GM13977 (cell line): ENCODE measurements around the gene RASEF.
"Not testable (repeated sequence)": the region's sequence is repeated elsewhere in the genome, so short reads cannot be mapped to it uniquely, and the experiment has no call there.

Experiments used
- DNase-seq: peaks from one replicate; pipeline ENCODE4 v3.0.0; 2012; ENCODE audit warnings: low spot score
- CTCF ChIP-seq: IDR thresholded peaks from 2 replicates; pipeline ENCODE4 v1.5.1; 2012; ENCODE audit warnings: mild to moderate bottlenecking, control low read depth; ENCODE audit not compliant: insufficient read depth; ENCODE audit errors: extremely low read depth, missing control alignments
- in situ Hi-C: fragments of 300-500 bp; cut with MboI; formaldehyde crosslinking; loops from one replicate; pipeline ENCODE4 v1.12.0; 2022; ENCODE audit warnings: low sequenced_read_pairs, low pct_unique_long_range_greater_than_20kb, mixed read lengths, inconsistent platforms; ENCODE audit not compliant: unreplicated experiment

Gene RASEF

GRCh38 chr9:82957529-82958379 lies 105.2 kb downstream of the RASEF start:
- in situ Hi-C loops, result no loop called here
- no peak for DNase-seq
- TF ChIP-seq CTCF, result no peak

GRCh38 chr9:82949203-82949602 lies 113.7 kb downstream of the RASEF start:
- in situ Hi-C loops, result no loop called here
- DNase-seq, result no peak
- no peak for TF ChIP-seq CTCF

- TF ChIP-seq CTCF, result no peak
- in situ Hi-C loops, result no loop called here
Observed at GRCh38 chr9:82940376-82940775, 122.6 kb downstream of the RASEF start.

GRCh38 chr9:82939451-82939850 lies 123.5 kb downstream of the RASEF start:
- no peak for DNase-seq
- in situ Hi-C loops, result no loop called here
- TF ChIP-seq CTCF, result no peak

More at GRCh38 chr9:82940376-82940775, 122.6 kb downstream of the RASEF start:
- no peak for DNase-seq

- no peak for DNase-seq
- in situ Hi-C loops, result no loop called here
- TF ChIP-seq CTCF, result no peak
Observed at GRCh38 chr9:82938426-82939218, 124.3 kb downstream of the RASEF start.

GRCh38 chr9:82936561-82936960 lies 126.4 kb downstream of the RASEF start:
- in situ Hi-C loops, DNase-seq: not testable (repeated sequence)

- in situ Hi-C loops, result no loop called here
- no peak for DNase-seq
- TF ChIP-seq CTCF, result no peak
Observed at GRCh38 chr9:82934949-82935348, 128.0 kb downstream of the RASEF start.

GRCh38 chr9:82934025-82934424 lies 128.9 kb downstream of the RASEF start:
- in situ Hi-C loops, result not testable (repeated sequence)

More at GRCh38 chr9:82934025-82934424, 128.9 kb downstream of the RASEF start:
- not testable (repeated sequence) for DNase-seq
